GM19395 (cell line): Measurements from ENCODE around the gene MRPL38.
"Not testable (repeated sequence)": the region's sequence is repeated elsewhere in the genome, so short reads cannot be mapped to it uniquely, and the experiment has no call there.

ENCODE experiments used
- ATAC-seq: cut with Tn5 transposase; IDR thresholded peaks from one replicate; pipeline ENCODE4 v1.9.1; 2021; ENCODE audit warnings: mild to moderate bottlenecking, moderate library complexity; ENCODE audit not compliant: unreplicated experiment

MRPL38 gene

GRCh38 chr17:75855310-75856061 lies 49.2 kb downstream of the MRPL38 start, which contains the start of gene WBP2:
TSS of gene WBP2 (minus strand) at chr17:75855335. CDS start at chr17:75855297, 38 bp downstream.
- ATAC-seq: peak; percentile 90

DNA sequence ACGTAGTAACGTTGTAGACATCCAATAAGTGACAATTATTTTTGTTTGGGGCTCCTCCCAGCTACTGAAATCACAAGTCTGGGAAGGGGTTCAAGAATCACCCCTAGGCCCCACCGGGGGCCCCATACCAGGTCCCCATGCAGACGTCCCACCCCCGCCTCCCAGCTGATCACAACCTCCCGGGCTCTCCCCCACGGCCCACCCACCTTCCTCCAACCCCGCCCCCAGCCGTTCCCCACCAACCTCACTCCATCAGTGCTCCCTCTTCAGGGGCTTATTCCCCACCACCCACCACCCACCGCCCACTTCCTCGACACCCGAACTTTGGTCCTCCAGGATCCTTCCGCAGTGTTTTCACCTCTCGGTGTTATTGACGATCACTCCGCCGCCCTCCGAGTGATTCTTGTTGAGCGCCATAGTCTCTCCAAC lies 49.8 kb downstream of the MRPL38 start:
- no peak for ATAC-seq

GRCh38 chr17:75854101-75854748 lies 50.5 kb downstream of the MRPL38 start:
- no peak for ATAC-seq

DNA sequence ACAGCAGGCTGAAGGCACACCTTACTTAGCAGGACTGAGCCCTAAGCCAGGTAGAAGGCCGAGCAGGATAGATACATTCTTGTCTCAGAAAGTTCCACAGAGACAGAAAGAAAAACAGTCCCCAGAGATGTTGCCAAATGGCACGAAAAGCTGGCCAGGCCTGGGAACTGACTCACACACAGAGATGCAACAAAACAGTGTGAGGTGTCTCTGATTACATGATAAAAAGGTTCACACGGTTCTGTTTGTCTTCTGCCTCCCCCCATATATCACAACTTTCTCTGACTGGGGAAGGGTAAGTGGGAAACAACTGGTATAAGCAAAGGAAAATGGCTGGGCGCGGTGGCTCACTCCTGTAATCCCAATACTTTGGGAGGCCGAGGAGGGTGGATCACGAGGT lies 51.3 kb downstream of the MRPL38 start:
- ATAC-seq: no peak

- not testable (repeated sequence) for ATAC-seq
Measured at GRCh38 chr17:75851693-75851991, 53.0 kb downstream of the MRPL38 start.

GRCh38 chr17:75850928-75851692 lies 53.6 kb downstream of the MRPL38 start:
- ATAC-seq: no peak

GRCh38 chr17:75849724-75850123 lies 55.0 kb downstream of the MRPL38 start:
- ATAC-seq: no peak

GRCh38 chr17:75849279-75849646 lies 55.4 kb downstream of the MRPL38 start:
- ATAC-seq: no peak
